Activated CD4-positive, alpha-beta T cell treated with anti-CD3 and anti-CD28 coated beads for 48 hours (primary cell): ENCODE data around the gene HELZ.
A peak's percentile ranks its signal among the peaks of the same experiment; 100 is the strongest.
"Not testable (repeated sequence)": the region's sequence is repeated elsewhere in the genome, so short reads cannot be mapped to it uniquely, and the experiment has no call there.

Experiments
- DNase-seq: peaks from one replicate; pipeline ENCODE4 v3.0.0-alpha.2; 2020

The HELZ gene

DNA sequence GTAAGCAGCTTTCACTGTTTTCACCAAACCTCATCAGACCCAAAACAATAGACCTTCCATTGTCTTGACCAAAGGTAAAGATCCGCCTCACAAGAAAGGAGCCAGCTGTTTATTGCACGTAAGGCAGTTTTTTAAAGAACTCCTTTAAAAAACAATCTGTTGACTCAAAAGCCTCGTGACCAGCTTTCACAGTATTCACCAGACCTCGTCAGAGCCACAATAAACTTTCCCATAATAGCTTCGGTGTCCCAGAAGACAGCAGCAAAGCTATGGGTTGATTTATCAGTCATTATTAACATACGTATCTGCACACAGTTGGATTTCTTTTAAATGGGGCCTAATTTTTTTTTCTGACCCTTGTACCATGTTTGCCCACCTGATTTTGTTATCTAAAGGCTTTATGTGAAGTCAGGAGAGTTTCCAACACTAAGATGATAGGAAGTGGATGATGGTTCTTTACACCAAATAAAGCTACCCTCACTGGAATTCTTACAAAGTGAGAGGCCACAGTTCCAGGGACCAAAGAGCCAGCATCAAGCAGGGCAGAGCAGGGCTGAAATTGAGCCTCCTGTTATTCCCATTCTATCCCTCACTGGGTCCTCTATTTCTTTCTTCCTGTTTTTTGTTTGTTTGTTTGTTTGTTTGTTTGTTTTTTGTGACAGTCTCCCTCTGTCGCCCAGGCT, 17.6 kb upstream of the HELZ start:
- DNase-seq: no peak

DNA sequence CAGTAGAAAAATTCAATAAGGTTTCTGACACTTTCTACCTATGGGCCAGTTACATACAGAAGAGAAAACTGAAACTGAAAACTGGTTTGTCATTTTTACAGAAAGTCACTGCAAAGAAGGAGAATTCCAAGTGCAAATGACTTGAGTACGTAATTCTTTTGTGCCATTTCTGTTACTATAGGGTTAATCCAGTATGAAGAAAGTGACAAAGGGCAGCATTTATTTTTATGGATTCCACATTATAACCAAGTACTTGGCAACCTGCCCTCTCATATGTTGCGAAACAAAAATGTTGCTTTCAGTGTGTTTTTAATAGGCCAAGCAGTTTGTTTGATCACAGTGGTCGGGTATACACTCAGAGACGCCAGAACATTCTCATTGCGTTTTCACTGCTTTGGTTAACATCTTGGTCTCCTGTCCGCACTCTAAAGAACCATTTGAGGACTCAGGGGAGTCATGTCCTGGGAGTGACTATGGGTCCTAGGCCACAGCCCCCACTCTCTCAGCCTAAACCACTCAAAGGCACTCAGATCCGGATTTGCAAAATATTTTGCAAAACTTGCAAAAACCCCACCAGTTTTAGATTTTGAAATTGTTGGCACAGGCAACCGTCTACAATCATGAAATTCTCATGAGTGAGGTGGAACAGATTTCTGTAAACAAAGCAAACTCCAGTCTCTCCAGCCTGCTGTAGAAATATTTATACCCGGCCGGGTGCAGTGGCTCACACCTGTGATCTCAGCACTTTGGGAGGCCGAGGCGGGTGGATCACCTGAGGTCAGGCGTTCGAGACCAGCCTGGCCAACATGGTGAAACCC, 15.4 kb upstream of the HELZ start:
- no peak for DNase-seq

GRCh38 chr17:67258821-67259468, 13.9 kb upstream of the HELZ start:
- peak; percentile 34 for DNase-seq

- no peak for DNase-seq
These were observed 11.2 kb upstream of the HELZ start for GRCh38 chr17:67256075-67256732.

GRCh38 chr17:67253384-67253783, 8.4 kb upstream of the HELZ start:
- DNase-seq: no peak

DNA sequence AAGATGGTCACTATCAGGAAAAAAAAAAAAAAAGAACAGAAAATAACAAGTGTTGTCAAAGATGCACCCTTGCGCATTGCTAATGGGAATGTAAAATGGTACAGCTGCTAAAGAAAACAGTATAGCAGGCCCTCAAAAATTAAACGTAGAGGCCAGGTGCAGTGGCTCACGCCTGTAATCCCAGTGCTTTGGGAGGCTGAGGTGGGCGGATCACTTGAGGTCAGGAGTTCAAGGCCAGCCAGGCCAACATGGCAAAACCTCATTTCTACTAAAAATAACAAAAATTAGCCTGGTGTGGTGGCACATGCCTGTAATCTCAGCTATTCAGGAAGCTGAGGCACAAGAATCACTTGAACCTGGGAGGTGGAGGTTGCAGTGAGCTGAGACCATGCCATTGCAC, 6.6 kb upstream of the HELZ start:
- DNase-seq: not testable (repeated sequence)

- DNase-seq: no peak
These were observed 3.3 kb upstream of the HELZ start for GRCh38 chr17:67248291-67248690.

DNA sequence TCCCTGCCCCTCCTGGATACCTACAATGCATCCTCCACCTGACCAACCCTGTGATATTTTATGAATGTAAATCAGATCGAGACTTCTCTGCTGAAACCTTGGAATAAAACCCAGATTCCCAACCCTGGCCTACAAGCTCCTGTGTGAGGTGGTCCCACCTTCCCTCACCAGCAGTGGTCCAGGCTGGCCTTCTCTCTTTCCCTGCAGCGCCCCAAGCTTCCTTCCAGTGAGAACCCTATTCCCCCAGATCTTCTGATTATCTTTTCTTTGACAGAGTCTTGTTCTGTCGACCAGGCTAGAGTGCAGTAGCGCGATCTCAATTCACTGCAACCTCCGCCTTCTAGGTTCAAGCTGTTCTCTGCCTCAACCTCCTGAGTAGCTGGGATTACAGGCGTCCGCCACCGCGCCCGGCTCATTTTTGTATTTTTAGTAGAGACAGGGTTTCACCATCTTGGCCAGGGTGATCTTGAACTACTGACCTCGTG, 2.5 kb upstream of the HELZ start:
- no peak for DNase-seq

DNA sequence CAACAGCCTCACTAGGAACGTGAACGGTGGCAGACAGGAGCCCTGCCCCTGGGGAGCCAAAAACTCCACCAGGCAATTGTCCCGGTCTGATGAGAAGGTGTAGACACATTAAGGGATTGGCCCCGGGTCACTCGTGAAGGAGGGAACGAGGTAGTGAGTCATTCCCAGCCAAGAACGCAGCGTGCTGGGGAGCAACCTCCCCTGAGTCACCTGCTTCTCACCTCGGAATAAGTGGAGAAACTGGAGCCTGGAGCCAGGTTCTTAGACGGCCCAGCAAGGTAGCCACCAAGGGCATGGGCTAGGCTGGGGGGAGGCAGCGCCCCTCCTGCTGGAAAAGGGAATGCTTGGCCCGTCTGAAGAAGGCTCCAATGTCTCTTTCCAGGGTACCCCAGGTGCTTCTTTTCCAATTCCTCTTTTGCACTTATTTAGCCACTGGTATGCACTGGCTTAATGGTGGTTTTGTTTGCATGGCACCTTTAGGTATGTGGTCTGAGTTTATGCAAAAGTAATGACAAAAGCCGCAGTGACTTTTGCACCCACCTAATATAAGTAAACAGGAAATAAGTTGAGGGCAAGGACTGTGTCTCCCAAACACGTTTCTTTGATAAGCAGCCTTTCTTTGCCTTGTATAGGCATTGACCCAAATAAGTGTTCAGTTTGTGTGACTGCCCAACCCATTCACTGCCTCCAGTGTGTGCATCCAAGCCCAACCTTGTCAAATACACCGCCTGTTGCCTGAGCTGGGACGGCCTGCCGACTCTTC, 1.8 kb upstream of the HELZ start:
- peak; percentile 30 for DNase-seq

DNA sequence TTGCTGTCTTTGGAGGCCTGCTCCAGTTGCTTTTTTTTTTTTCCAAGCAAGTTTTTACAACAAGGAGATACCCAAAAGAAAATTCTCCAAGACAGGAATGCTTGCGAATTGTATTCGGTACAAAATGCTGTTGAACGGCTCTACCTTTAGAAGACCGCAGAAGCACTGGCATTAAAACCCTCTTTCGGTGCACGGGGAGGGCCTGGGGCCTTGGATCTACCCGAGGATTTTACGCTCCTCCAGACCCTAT, 1.3 kb upstream of the HELZ start:
- no peak for DNase-seq

GRCh38 chr17:67245694-67246402, 852 bp upstream of the HELZ start:
- peak; percentile 61 for DNase-seq

- peak; percentile 29 for DNase-seq
These were observed 444 bp downstream of the HELZ start for GRCh38 chr17:67244431-67245072.

DNA sequence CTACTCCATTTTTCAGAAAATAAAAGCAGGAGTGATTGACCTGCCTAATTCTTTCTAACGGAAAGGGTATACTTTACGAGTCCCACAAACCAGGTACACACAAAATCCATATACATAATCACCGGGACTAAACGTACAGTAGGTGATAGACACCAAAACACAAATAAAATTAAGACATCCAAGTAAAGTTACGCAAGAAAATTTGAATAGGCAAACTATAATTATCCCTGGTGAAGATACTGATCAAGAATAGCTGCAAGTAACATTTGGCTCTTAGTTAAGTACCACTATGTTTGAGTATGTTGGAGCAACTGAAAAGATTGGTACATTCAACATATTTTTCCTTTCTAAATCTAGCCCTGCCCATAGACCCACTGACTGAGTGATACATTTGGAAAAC, 1.7 kb downstream of the HELZ start:
- DNase-seq: no peak

DNA sequence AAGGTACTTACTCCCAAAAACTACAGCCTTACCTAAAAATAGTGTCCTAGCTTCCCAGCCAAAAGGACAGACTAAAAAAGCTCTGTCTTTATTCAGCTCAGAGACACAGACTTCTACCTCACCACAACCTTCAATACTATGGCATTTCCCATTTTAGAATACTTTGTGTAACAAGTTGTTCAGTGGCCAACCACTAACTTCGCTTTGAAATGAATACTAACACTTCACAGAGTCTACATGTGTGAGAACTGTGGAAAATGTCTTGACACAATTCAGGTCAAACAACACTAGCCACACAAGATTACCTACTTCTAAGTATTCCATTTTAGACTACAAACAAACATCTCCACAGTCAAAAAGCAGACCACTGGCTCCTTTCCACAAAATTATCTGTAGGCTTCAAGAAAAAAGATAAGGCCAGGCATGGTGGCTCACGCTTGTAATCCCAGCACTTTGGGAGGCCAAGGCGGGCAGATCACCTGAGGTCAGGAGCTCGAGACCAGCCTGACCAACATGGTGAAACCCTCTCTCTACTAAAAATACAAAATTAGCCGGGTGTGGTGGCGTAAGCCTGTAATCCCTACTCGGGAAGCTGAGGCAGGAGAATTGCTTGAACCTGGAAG, 3.2 kb downstream of the HELZ start:
- no peak for DNase-seq

DNA sequence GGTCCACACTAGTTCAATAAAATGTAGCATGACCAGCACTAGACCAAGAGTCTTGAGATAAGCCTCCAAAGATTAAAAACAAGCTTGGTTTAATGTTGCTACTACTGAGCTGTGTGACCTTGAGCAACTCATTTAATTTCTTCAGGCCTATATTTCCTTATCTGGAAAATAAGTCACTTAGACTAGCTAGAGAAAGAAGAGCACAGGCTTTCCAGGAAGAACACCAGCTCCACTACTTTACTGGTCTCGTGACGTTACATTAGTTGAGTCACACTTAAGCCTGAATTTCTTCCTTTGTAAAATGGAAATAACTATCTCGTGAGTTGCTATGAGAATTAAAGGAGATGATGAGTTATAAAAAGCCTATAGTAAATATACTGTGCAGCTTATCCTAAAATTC, 5.4 kb downstream of the HELZ start:
- no peak for DNase-seq

DNA sequence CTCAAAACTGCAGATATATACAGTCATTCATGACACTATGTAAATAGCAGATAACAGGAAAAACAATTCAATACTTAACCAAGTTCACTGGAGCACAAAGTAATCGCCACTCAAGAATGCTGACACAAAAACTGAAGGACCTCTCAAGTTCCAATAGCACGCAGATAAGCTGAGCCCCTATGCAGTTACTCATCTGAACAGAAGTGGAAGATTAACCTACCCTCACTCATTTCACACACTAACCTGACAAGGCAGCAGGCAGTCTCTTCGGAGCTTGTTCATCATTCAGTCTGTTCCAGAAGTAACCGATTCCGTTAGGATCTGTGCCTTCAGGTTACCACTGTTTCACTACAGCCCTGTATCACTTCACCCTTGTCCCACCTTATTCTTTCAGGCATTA, 6.0 kb downstream of the HELZ start:
- no peak for DNase-seq

DNA sequence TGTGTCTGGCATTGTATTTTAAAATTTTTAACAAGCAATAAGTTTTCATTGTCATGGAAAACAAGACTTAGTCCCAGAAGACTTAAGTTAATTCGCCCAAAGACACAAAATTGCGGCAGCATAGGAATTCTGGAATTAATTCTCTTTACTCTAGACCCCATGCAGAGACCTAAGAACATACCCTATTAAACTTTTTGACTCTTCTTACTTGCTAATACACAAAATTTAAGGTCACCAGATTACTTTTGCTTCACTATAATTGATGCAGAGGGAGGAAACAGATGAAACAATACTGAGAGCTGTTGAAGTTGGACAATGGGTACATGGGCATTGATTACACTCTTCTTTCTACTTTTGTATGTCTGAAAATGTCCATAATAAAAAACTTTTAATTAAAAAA, 12.6 kb downstream of the HELZ start:
- no peak for DNase-seq

DNA sequence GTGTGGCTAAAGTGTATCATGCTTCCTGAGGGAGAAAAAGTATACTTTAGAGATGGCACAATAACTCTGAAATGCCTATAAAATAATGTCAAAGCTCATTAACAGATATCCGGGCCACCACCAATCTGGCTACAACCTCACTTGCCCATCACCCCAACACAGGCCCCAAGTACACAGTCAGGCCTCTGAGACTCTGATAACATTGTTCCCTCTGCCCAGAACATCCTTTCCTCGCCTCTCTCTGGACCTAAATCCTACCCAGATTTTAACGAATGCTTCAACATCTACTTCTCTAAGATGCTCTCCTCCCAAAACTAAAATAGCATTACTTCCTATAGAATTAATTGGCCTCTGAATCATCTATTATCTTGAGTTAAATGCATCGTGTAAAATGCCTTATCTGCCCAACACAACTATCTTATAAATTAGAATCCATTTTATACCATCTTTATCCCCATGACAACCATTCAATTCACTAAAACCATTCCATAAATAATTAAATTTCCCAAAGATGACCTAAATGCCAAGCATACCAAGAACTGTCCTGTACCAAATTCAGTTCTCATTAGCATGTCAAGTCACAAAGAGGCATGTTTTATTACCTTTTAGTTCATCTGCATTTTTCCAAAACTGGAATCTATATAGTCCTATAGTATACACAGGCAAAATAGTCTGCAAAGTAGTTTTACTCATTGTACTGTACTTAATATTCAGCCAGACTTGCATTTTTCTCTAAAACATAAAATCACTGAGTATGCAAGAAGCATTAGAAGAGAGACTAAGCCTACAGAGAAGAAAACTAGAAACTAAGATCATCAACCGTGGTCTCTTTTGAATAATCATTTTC, 15.7 kb downstream of the HELZ start:
- DNase-seq: no peak

- DNase-seq: no peak
These were observed 17.5 kb downstream of the HELZ start for GRCh38 chr17:67227488-67227887.

GRCh38 chr17:67225316-67225715, 19.7 kb downstream of the HELZ start:
- DNase-seq: no peak
